Thyroid gland (tissue), 4 donors: ENCODE measurements around the gene GRN.
A peak's percentile ranks its signal among the peaks of the same experiment; 100 is the strongest.

ENCODE experiments used
- POLR2A ChIP-seq, 2 donors: fragments of 450-650 bp; IDR thresholded peaks; one replicate each; pipeline ENCODE4 v1.6.1; 2017; ENCODE audit warnings: antibody characterized with exemption in 2 of 2, mild to moderate bottlenecking in 2 of 2, moderate library complexity in 1 of 2
- TF ChIP-seq, protein P1 (sequence below), 6 experiments: fragments of 200-600 bp in 3 of 6; fragments of 450-650 bp in 3 of 6; sonication (generic) in 3 of 6; IDR thresholded peaks; one replicate each; pipeline ENCODE4 v1.5.1; 2016 to 2019; ENCODE audit warnings: antibody characterized with exemption in 6 of 6, mild to moderate bottlenecking in 2 of 6, inconsistent platforms in 1 of 6, moderate library complexity in 1 of 6

GRCh38 chr17:44344939-44345453, at the start of gene GRN:
- peak; percentile 69 to 96 for TF ChIP-seq POLR2A (IDR thresholded peaks at IDR 0.05)
- TF ChIP-seq, protein P1, sequence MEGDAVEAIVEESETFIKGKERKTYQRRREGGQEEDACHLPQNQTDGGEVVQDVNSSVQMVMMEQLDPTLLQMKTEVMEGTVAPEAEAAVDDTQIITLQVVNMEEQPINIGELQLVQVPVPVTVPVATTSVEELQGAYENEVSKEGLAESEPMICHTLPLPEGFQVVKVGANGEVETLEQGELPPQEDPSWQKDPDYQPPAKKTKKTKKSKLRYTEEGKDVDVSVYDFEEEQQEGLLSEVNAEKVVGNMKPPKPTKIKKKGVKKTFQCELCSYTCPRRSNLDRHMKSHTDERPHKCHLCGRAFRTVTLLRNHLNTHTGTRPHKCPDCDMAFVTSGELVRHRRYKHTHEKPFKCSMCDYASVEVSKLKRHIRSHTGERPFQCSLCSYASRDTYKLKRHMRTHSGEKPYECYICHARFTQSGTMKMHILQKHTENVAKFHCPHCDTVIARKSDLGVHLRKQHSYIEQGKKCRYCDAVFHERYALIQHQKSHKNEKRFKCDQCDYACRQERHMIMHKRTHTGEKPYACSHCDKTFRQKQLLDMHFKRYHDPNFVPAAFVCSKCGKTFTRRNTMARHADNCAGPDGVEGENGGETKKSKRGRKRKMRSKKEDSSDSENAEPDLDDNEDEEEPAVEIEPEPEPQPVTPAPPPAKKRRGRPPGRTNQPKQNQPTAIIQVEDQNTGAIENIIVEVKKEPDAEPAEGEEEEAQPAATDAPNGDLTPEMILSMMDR (IDR thresholded peaks at IDR 0.05) = no peak
